IMR-90 (cell line): ENCODE measurements around the gene MORF4L1. TPM values are rescaled to one million over a fixed set of nuclear protein-coding genes. Genes with fewer than 3 reads are reported as not detected.

Experiments used
- ATAC-seq: fragments of 200-7000 bp; cut with Tn5 transposase; 2 replicates; pipeline ENCODE4 v1.9.1; 2020; ENCODE audit warnings: low read depth, mild to moderate bottlenecking, moderate library complexity
- BruUV-seq: library from RNA; stranded (reverse); fragments of 400-500 nt; replicated peaks from 2 replicates; lab custom pipeline; 2021; lab: Mats Ljungman, UMichigan
- CTCF ChIA-PET: fragments of 300-600 bp; formaldehyde crosslinking; extraction: SDS; loops from one replicate; lab custom pipeline; 2021; ENCODE audit warnings: antibody characterized with exemption; lab: Yijun Ruan, JAX
- POLR2A ChIA-PET: fragments of 300-600 bp; sonication (Branson Sonifier 250); formaldehyde crosslinking; loops from one replicate; lab custom pipeline; 2022; ENCODE audit warnings: antibody characterized with exemption; ENCODE audit not compliant: unreplicated experiment; lab: Charles Lee
- DNase-seq: peaks from one replicate; pipeline ENCODE4 v3.0.0; 2013
- H2AFZ ChIP-seq: replicated peaks from 2 replicates; pipeline ENCODE3; 2013; ENCODE audit warnings: low read length, mild to moderate bottlenecking; ENCODE audit not compliant: poor library complexity
- H2AK5ac ChIP-seq: 2 replicates; pipeline ENCODE4 v1.6.1; 2013; ENCODE audit warnings: low read depth, low read length, inconsistent platforms
- H2AK9ac ChIP-seq: replicated peaks from 2 replicates; pipeline ENCODE3; 2013; ENCODE audit warnings: mild to moderate bottlenecking, low read depth, low read length, moderate library complexity; ENCODE audit not compliant: poor library complexity
- H2BK120ac ChIP-seq: 2 replicates; pipeline ENCODE4 v1.6.1; 2013; ENCODE audit warnings: low read depth, low read length, inconsistent platforms
- H2BK15ac ChIP-seq: 3 replicates; pipeline ENCODE4 v1.6.1; 2013; ENCODE audit warnings: low read depth, low read length, inconsistent platforms
- H2BK20ac ChIP-seq: 2 replicates; pipeline ENCODE4 v1.6.1; 2013; ENCODE audit warnings: low read depth, mild to moderate bottlenecking, inconsistent platforms, low read length, moderate library complexity
- H2BK5ac ChIP-seq: 2 replicates; pipeline ENCODE4 v1.6.1; 2013; ENCODE audit warnings: mild to moderate bottlenecking, low read depth, low read length, inconsistent platforms; ENCODE audit not compliant: poor library complexity, severe bottlenecking
- H3K14ac ChIP-seq: replicated peaks from 2 replicates; pipeline ENCODE4 v1.6.1; 2013; ENCODE audit warnings: low read depth, low read length, inconsistent platforms
- H3K18ac ChIP-seq: 2 replicates; pipeline ENCODE4 v1.6.1; 2013; ENCODE audit warnings: low read depth, low read length, control low read depth
- H3K23ac ChIP-seq: 2 replicates; pipeline ENCODE4 v1.6.1; 2013; ENCODE audit warnings: low read depth, low read length, inconsistent platforms
- H3K27ac ChIP-seq: 2 replicates; pipeline ENCODE4 v1.5.1; 2013; ENCODE audit warnings: mild to moderate bottlenecking, control low read depth, low read length; ENCODE audit not compliant: insufficient read depth
- H3K27me3 ChIP-seq: 2 replicates; pipeline ENCODE4 v1.6.1; 2013; ENCODE audit warnings: low read length; ENCODE audit not compliant: control insufficient read depth, insufficient read depth
- H3K36me3 ChIP-seq: 2 replicates; pipeline ENCODE4 v1.6.1; 2013; ENCODE audit warnings: low read length, mixed read lengths; ENCODE audit not compliant: control insufficient read depth, insufficient read depth
- H3K4ac ChIP-seq: 2 replicates; pipeline ENCODE4 v1.6.1; 2013; ENCODE audit warnings: low read depth, low read length, inconsistent platforms
- H3K4me1 ChIP-seq: 2 replicates; pipeline ENCODE4 v1.6.1; 2013; ENCODE audit warnings: low read length, mixed read lengths; ENCODE audit not compliant: control insufficient read depth, insufficient read depth
- H3K4me2 ChIP-seq: 2 replicates; pipeline ENCODE4 v1.6.1; 2013; ENCODE audit warnings: low read depth, mild to moderate bottlenecking, control low read depth, low read length, moderate library complexity
- H3K4me3 ChIP-seq: 2 replicates; pipeline ENCODE4 v1.5.1; 2013; ENCODE audit warnings: low read depth, mild to moderate bottlenecking, control low read depth, low read length, moderate library complexity; ENCODE audit not compliant: insufficient read depth
- H3K56ac ChIP-seq: 2 replicates; pipeline ENCODE4 v1.6.1; 2013; ENCODE audit warnings: low read length, inconsistent platforms; ENCODE audit not compliant: insufficient read depth; ENCODE audit errors: extremely low read depth
- H3K79me1 ChIP-seq, 2 experiments: 2 replicates each; pipeline ENCODE4 v1.6.1; 2013; ENCODE audit warnings: low read length in 2 of 2, inconsistent platforms in 1 of 2, low read depth in 1 of 2
- H3K9ac ChIP-seq: 2 replicates; pipeline ENCODE4 v1.6.1; 2013; ENCODE audit warnings: low read depth, low read length, control low read depth
- H3K9me1 ChIP-seq: 2 replicates; pipeline ENCODE4 v1.6.1; 2013; ENCODE audit warnings: low read length, inconsistent platforms; ENCODE audit not compliant: insufficient read depth
- H3K9me3 ChIP-seq: 2 replicates; pipeline ENCODE4 v1.6.1; 2013; ENCODE audit warnings: low read length; ENCODE audit not compliant: control insufficient read depth, insufficient read depth
- H4K20me1 ChIP-seq: 2 replicates; pipeline ENCODE4 v1.6.1; 2013; ENCODE audit warnings: low read length, inconsistent platforms; ENCODE audit not compliant: insufficient read depth
- H4K5ac ChIP-seq: 2 replicates; pipeline ENCODE4 v1.6.1; 2013; ENCODE audit warnings: mild to moderate bottlenecking, low read depth, low read length, control low read depth
- H4K8ac ChIP-seq, 2 experiments: 2 replicates each; pipeline ENCODE4 v1.6.1; 2013; ENCODE audit warnings: low read depth in 2 of 2, low read length in 2 of 2, control low read depth in 1 of 2, inconsistent platforms in 1 of 2
- H4K91ac ChIP-seq: 2 replicates; pipeline ENCODE4 v1.6.1; 2013; ENCODE audit warnings: low read depth, low read length, inconsistent platforms; ENCODE audit not compliant: insufficient read depth
- CHD1 ChIP-seq: IDR thresholded peaks from 2 replicates; pipeline ENCODE4 v1.6.1; 2012; ENCODE audit warnings: low read depth, low read length, improper control_type of control experiment
- RFX5 ChIP-seq: IDR thresholded peaks from 2 replicates; pipeline ENCODE4 v1.8.0; 2012; ENCODE audit warnings: low read depth, mild to moderate bottlenecking, low read length, moderate library complexity
- WGBS, 2 experiments: methylation state at CpG; one replicate each; pipeline versions ENCODE4 v1.1.5 to v1.1.7; 2013; ENCODE audit warnings: missing lambda C conversion rate in 2 of 2; ENCODE audit not compliant: insufficient read length in 1 of 2; ENCODE audit errors: extremely low coverage in 2 of 2; 5-methylcytosine and 5-hydroxymethylcytosine counted together
- dilution Hi-C: fragments of 300-500 bp; cut with HindIII; formaldehyde crosslinking; loops from one replicate; pipeline ENCODE4 v1.14.3; 2018; ENCODE audit warnings: low sequenced_read_pairs; ENCODE audit not compliant: unreplicated experiment
- in situ Hi-C: fragments of 300-500 bp; cut with MboI; formaldehyde crosslinking; loops from 3 replicates; pipeline ENCODE4 v1.14.3; 2019; ENCODE audit warnings: low sequenced_read_pairs, inconsistent platforms, mixed read lengths
- intact Hi-C: fragments of 100-400 bp; cut with micrococcal nuclease; formaldehyde crosslinking; loops from 2 replicates; pipeline ENCODE4 v1.10.0; 2022
- polyA plus RNA-seq, 3 experiments: library from polyadenylated mRNA; depleted of rRNA; stranded (reverse); fragments of >200 nt; gene quantifications; 2 replicates each; pipeline ENCODE4 v1.2.3, GENCODE V29; 2012; ENCODE audit warnings: low replicate concordance in 1 of 3
- total RNA-seq: library from RNA; depleted of rRNA; stranded (reverse); fragments of >200 nt; gene quantifications from 2 replicates; pipeline ENCODE4 v1.2.3, GENCODE V29; 2012
- TF ChIP-seq, protein P1 (sequence below): conservative IDR thresholded peaks from 2 replicates; pipeline ENCODE4 v1.5.1; 2012; ENCODE audit warnings: mild to moderate bottlenecking, low read depth, low read length, improper control_type of control experiment

MORF4L1 gene
- total and polyA plus RNA-seq, 2 of the 4 experiments (the other 2 are of a cell fraction) = 217 to 392 TPM

DNA sequence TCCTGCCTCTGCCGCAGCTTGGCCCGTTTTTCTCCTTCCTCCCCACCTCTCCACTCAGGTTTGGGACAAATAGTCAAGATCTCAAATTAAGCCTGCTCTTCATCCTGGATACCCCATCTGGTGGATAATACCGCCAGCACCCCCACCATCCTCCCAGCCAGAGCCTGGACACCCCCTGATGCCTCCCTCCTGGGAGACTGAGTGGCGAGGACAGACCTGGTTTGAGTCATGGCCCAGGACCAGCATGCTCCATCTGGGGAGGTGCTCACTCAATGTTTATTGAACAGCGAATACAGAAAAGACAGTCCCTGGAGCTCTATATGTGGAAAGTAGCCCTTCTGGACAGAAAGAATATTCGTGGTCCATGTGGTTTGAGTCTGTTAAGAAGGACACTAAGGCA, 48.8 kb downstream of the MORF4L1 start:
- TF ChIP-seq RFX5 = no peak
- TF ChIP-seq CHD1 = no peak
- TF ChIP-seq, protein P1, sequence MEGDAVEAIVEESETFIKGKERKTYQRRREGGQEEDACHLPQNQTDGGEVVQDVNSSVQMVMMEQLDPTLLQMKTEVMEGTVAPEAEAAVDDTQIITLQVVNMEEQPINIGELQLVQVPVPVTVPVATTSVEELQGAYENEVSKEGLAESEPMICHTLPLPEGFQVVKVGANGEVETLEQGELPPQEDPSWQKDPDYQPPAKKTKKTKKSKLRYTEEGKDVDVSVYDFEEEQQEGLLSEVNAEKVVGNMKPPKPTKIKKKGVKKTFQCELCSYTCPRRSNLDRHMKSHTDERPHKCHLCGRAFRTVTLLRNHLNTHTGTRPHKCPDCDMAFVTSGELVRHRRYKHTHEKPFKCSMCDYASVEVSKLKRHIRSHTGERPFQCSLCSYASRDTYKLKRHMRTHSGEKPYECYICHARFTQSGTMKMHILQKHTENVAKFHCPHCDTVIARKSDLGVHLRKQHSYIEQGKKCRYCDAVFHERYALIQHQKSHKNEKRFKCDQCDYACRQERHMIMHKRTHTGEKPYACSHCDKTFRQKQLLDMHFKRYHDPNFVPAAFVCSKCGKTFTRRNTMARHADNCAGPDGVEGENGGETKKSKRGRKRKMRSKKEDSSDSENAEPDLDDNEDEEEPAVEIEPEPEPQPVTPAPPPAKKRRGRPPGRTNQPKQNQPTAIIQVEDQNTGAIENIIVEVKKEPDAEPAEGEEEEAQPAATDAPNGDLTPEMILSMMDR = no peak
- Histone ChIP-seq H3K9me3 (no peaks in the 10 kb centered on the region), H4K8ac (no peak overlapping the region), H3K27me3 (no peaks in the 10 kb centered on the region), H2BK120ac (no peak overlapping the region), H3K4me3 (no peak overlapping the region), H3K4me2 (no peak overlapping the region), H3K4me1 (peaks cover 5% of the 10 kb centered on the region), H2BK15ac (no peak overlapping the region), H3K79me1 (peaks cover 5 to 19% of the 10 kb centered on the region in 2 experiments), H4K91ac (no peak overlapping the region), H3K18ac (no peak overlapping the region), H3K4ac (no peak overlapping the region), H4K5ac (no peak overlapping the region), H3K9me1 (peaks cover 13% of the 10 kb centered on the region; the same call in 1 of the 2 replicates), H3K9ac (no peak overlapping the region), H2AK9ac (no peak overlapping the region), H2BK5ac (no peak overlapping the region), H3K23ac (no peak overlapping the region), H3K56ac (no peak overlapping the region), H3K27ac (no peak overlapping the region), H3K14ac (no peak overlapping the region), H2AFZ (no peak overlapping the region), H3K36me3 (peaks cover 50% of the 10 kb centered on the region), H2BK20ac (no peak overlapping the region), H2AK5ac (no peak overlapping the region), H4K20me1 (peaks cover 11% of the 10 kb centered on the region)
- 60% methylated on average over 1 of the region's 6 CpGs; no CpG with 5 or more reads in 1 of the 2 experiments for WGBS, 2 experiments
- intact Hi-C loops = no loop called here
- POLR2A ChIA-PET = no interaction called here
- CTCF ChIA-PET = no interaction called here
- in situ Hi-C loops = no loop called here
- dilution Hi-C loops = no loop called here
- DNase-seq (no peak), ATAC-seq (no peak)
- no TSS peak for BruUV-seq
